ENCODE measurements around the gene ZNF799.
"Not testable (repeated sequence)": the region's sequence is repeated elsewhere in the genome, so short reads cannot be mapped to it uniquely, and the experiment has no call there.

ZNF799 gene

GRCh38 chr19:12400633-12401502 lies at the start of gene ZNF799:
TSS of gene ZNF799 (minus strand) at chr19:12401271. CDS start at chr19:12401070, 201 bp downstream.
- peak; percentile 96 for DNase-seq (ENCODE audit: low read depth)

- DNase-seq (ENCODE audit: low read depth), result no peak
Measured at GRCh38 chr19:12450844-12451243, 49.8 kb upstream of the ZNF799 start.

GRCh38 chr19:12448808-12449207 lies 47.7 kb upstream of the ZNF799 start:
- DNase-seq (ENCODE audit: low read depth), result no peak

GRCh38 chr19:12440541-12441316 lies 39.7 kb upstream of the ZNF799 start, which contains the start of gene ZNF443:
TSS of gene ZNF443 (minus strand) at chr19:12441021. CDS start at chr19:12440914, 107 bp downstream.
- DNase-seq (ENCODE audit: low read depth), result peak; percentile 92

GRCh38 chr19:12439686-12440540 lies 38.8 kb upstream of the ZNF799 start:
- not testable (repeated sequence) for DNase-seq (ENCODE audit: low read depth)

GRCh38 chr19:12430726-12431299 lies 29.7 kb upstream of the ZNF799 start:
- DNase-seq (ENCODE audit: low read depth), result not testable (repeated sequence)

- no peak for DNase-seq (ENCODE audit: low read depth)
Measured at GRCh38 chr19:12425888-12426274, 24.8 kb upstream of the ZNF799 start.

- no peak for DNase-seq (ENCODE audit: low read depth)
Measured at GRCh38 chr19:12425236-12425887, 24.3 kb upstream of the ZNF799 start.

- not testable (repeated sequence) for DNase-seq (ENCODE audit: low read depth)
Measured at GRCh38 chr19:12417273-12417672, 16.2 kb upstream of the ZNF799 start.

- DNase-seq (ENCODE audit: low read depth), result no peak
Measured at GRCh38 chr19:12411893-12412292, 10.8 kb upstream of the ZNF799 start.

- DNase-seq (ENCODE audit: low read depth), result peak; percentile 6
Measured at GRCh38 chr19:12399901-12400632, 1.0 kb downstream of the ZNF799 start.

GRCh38 chr19:12391148-12391547 lies 9.9 kb downstream of the ZNF799 start:
- DNase-seq (ENCODE audit: low read depth), result not testable (repeated sequence)

- not testable (repeated sequence) for DNase-seq (ENCODE audit: low read depth)
Measured at GRCh38 chr19:12386365-12386764, 14.7 kb downstream of the ZNF799 start.

GRCh38 chr19:12380444-12380737 lies 20.7 kb downstream of the ZNF799 start:
- DNase-seq (ENCODE audit: low read depth), result no peak

- no peak for DNase-seq (ENCODE audit: low read depth)
Measured at GRCh38 chr19:12379732-12380443, 21.2 kb downstream of the ZNF799 start.

GRCh38 chr19:12374026-12374425 lies 27.0 kb downstream of the ZNF799 start:
- DNase-seq (ENCODE audit: low read depth), result no peak

GRCh38 chr19:12365236-12366162 lies 35.6 kb downstream of the ZNF799 start, which contains the start of gene ZNF442:
TSS of gene ZNF442 (minus strand) at chr19:12365683. CDS start at chr19:12363631, 2,052 bp downstream.
- peak; percentile 97 for DNase-seq (ENCODE audit: low read depth)

- DNase-seq (ENCODE audit: low read depth), result peak; percentile 6
Measured at GRCh38 chr19:12364391-12365235, 36.5 kb downstream of the ZNF799 start.
